HG03469 (cell line): Measurements from ENCODE around the gene UBE2J2.

Experiments used
- ATAC-seq: cut with Tn5 transposase; IDR thresholded peaks from one replicate; pipeline ENCODE4 v1.9.1; 2021; ENCODE audit warnings: mild to moderate bottlenecking, moderate library complexity, moderate number of reproducible peaks; ENCODE audit not compliant: unreplicated experiment

The UBE2J2 gene

DNA sequence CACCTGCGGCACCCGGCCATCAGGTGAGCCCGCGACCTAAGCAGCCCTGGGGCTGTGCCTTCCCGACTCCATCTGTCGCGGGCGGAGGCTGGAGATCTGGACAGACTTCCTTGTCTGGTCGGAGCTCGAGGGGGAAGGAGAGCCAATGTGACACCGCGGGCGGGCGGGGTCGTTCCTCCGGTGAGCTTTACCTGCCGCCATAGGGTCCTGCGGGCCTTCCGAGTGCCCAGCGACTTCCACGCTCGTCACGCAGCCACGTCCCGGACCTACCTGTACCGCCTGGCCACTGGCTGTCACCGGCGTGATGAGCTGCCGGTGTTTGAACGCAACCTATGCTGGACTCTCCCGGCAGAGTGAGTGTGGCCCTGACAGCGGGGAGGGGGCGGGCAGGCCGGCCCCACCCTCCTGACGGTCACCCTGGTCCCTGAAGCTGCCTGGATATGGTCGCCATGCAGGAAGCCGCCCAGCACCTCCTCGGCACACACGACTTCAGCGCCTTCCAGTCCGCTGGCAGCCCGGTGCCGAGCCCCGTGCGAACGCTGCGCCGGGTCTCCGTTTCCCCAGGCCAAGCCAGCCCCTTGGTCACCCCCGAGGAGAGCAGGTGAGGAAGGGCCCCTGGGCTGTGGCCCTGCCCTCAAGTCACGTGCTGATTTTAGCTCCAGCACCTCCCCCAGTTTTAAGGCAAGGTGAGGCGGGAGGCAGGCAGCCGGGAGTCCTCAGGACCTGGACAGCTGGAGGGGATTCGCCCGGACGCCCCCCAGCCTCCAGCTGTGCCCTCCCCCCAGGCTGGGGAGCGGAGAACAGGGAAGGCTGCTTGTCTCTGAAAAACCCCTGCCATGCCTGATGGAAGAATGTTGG, 35.8 kb upstream of the UBE2J2 start:
- ATAC-seq, result no peak

DNA sequence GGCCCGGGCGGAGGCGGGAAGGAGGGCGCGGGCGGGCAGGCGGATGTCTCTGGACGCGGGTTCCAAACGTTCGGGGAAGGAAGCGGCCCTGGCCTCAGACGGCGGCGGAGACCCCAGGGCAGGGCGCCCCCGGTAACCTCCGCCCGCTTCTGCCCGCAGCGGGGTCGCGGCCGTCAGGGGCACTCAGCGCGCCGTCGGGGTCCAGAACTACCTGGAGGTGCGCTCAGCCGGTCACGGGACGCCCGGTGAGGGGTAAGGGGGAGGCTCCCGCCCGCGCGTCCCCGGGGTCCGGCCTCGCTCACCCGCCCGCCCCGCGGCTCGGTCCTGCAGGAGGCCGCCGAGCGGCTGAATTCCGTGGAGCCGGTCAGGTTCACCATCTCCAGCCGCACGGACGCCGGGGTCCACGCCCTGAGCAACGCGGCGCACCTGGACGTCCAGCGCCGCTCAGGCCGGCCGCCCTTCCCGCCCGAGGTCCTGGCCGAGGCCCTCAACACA, 35.1 kb upstream of the UBE2J2 start:
- no peak for ATAC-seq

DNA sequence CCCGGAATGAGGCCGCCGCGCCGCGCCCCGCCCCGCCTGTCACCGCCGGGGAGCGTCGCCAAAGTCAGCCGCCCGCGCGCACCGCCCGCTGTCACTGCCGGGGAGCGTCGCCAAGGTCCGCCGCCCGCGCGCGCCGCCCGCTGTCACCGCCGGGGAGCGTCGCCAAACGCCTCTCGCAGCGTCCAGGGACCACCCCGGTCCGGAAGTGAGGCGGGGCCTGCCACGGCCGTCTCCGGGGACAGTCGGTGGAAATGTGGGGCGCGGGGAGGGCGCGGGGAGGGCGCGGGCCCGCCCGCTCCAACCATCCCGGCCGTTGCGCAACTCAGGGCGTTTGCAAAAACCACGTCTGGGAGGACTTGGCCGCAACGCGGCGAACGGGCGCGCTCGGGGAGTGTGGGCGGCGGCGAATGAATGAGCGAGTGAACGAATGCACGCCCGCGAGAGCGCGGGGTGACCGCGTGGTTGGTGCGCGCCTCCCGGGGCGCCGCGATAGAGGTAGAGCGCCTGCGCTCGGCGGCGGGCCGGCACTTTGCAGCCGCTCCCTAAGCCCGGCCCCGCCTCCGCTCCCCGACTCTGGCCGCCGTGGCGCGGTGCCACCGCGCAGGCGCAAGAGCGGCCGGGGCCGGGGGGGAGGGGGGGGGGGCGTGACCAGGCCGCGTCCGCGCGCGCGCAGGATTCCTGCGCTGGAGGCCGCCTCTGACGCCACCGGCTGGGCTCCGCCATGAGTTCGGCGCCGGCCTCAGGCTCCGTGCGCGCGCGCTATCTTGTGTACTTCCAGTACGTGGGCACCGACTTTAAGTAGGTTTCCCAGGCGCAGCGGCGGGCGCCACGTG, 34.5 kb upstream of the UBE2J2 start, which contains the start of the genes ACAP3 and PUSL1:
ACAP3 (minus strand) TSS at position 8 of the 833 bp plus-strand sequence. CDS start 115 bp downstream, outside the sequence.
PUSL1 (plus strand) TSS at position 675 of the 833 bp plus-strand sequence; CDS start at position 722, 47 bp downstream.
- peak; percentile 32 for ATAC-seq

- ATAC-seq, result peak; percentile 1
Measured at GRCh38 chr1:1307261-1307922, 33.7 kb upstream of the UBE2J2 start.

GRCh38 chr1:1306661-1307260, 33.1 kb upstream of the UBE2J2 start:
- no peak for ATAC-seq

- no peak for ATAC-seq
Measured at GRCh38 chr1:1306070-1306660, 32.5 kb upstream of the UBE2J2 start.

DNA sequence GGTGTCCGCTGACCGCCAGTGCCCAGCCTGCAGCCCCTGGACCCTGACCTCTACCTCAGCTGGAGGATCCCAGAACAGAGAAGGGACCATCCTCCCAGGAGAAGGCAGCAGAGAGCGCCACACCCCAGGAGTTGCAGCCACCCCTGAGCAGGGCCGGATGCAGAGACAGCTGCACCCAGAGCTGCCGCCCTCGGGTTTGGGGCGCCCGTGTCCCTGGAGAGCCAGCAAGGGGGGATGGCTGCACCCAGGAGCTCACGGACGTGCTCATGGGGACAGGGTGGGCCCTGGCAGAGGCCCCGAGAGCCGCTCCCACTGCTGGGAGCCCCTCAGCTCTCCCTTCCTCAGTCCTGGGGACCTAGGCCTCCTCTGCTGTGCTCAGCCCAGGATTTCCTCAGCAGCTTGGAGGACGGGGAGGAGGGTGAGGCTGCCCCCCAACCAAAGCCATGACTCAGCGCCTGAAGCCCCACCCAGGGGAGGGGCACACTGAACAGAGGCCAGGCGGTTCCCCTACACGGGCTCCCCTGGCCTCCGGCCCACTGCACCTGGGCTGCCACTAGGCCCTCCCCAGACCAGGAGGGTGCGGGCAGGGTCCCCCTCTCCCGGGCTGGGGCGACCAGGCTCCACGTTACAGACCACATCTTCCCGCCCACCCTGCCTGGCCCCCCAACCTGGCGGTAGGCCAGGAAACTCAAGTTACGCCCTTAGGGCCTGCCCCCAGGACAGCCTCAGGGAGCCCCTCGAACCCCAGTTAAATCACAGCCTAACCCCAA, 31.8 kb upstream of the UBE2J2 start:
- no peak for ATAC-seq

- ATAC-seq, result no peak
Measured at GRCh38 chr1:1304331-1305299, 31.0 kb upstream of the UBE2J2 start.

DNA sequence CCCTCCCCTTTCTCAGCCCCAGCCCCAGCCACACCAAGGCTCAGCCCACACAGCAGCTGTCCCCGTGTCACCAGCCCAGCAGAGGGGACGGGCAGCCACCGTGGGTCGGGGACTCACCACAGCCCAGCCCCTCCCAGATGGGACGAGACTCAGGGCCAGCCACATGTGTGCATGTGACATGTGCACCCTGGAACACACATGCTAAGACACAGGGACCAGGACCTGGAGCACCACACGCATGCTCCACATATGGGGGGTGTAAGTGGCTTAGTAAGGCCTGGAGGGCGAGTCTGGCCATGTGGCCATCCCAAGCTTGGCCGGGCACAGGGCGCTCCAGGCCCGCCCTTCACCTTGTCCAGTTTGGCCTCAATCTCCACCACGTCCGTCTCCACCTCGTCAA, 30.1 kb upstream of the UBE2J2 start:
- ATAC-seq, result no peak

- no peak for ATAC-seq
Measured at GRCh38 chr1:1302951-1303509, 29.4 kb upstream of the UBE2J2 start.

DNA sequence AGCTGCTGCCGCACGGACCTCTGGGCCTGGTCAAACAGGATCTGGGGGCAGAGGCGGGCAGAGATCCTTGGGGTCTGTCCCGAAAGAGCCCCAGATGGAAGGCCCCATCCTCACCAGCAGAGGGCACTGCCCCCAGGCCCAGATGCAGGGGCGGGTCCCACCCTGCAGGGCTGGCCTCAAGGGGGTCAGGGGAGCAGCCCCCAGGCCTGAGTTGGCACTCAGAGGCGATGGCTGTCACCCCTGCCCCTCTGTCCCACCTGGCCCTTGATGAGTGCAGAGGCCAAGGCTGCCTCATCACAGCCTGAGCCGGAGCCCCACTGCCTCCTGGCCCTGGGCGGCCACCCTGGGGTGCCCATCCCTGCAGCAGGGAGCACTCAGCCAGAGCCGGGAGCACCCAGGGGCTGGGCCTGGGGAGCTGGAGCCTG, 28.4 kb upstream of the UBE2J2 start:
- ATAC-seq, result no peak

DNA sequence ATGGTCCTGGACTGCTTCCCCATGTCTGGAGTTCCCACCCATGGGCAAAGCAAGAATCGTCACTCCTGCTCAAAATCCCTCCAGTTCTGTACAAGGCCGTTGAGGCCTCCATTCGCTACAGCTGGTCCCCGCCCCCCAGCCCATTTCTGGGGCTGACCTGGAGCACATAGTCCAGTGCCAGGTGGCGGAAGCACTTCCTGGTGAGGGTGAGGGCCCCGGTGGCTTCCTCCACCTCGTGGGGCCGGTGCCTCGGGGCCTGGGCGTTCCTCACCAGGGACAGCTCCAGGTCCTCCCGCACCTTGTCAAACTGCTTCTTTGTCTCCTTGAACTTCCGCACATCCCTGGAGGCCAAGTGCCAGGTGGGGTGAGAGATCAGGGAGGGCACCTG, 26.7 kb upstream of the UBE2J2 start:
- no peak for ATAC-seq

DNA sequence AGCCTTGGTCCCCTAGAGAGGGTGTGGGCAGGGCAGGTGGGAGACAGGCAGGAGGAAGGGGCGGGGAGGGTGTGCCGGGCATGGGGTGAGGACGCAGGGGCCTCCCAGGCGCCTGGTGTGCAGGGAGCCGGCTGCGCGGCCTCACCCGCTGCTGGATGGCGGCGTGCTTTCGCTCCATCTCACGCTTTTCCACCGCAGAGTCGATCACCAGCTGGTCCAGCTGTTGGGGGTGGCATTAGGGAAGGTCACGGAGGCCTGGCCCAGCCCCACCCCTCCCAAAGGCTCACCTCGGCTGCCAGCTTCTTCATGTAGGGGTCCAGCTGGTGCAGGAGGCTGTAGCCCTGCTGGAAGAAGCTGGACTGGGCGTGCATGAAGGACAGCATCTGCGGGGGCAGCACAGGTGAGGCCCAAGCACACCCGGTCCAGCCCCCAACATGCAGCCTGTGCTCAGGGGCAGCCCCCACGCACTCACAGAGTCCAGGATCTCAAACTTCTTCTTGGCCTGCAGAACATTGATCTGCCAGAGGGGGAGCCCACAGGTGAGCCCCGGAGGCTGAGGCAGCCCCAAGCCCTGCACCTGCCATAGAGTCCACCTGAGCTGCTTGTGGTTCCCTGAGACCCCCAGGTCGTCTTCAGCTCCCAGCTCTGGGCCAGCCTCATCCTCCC, 26.2 kb upstream of the UBE2J2 start:
- ATAC-seq, result no peak

GRCh38 chr1:1298861-1299685, 25.4 kb upstream of the UBE2J2 start:
- no peak for ATAC-seq

DNA sequence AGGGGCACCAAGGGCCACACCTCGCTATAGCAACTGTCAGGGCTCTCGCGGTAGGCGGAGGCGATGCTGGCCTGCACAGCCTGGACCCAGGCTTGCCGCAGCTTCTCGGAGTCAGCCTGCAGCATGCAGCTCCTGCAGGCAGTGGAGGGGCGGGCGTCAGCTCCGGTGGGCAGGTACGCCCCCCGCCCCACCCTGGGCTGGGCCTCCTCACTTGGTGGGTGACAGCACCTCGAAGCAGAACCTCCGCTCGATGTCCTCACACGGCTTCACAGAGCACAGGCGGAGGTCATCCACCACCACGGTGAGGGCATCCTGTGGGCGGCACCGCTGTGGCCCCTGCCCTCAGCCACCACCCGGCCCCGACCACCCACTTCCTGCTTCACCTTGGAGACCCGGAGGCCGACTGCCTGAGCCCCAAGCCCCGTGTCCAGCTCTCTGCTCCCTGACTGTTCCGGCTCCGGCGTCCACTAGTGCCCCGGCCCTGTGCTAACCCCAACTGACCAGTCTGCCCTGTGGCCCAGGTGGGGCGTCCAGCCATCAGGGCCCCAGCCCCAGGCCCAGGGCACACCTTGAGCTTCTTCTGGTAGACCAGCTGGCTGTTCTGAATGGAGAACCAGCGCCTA, 24.3 kb upstream of the UBE2J2 start:
- no peak for ATAC-seq
